Small intestine (tissue), 7 donors: ENCODE data around the gene RAPH1. TPM values are rescaled to one million over a fixed set of nuclear protein-coding genes. Genes with fewer than 3 reads are reported as not detected.
A peak's percentile ranks its signal among the peaks of the same experiment; 100 is the strongest.

Experiments
- DNase-seq, 2 donors: peaks; one replicate each; pipeline versions ENCODE4 v3.0.0 to v3.0.0-alpha.2; 2013
- FAIRE-seq: peaks from 2 replicates; lab custom pipeline; 2012; peaks lifted over from hg19 to GRCh38; lab: Jason Lieb, UNC
- H3K27ac ChIP-seq, 3 donors: one replicate each; pipeline ENCODE4 v1.5.1; 2013; ENCODE audit warnings: low read length in 2 of 3, mild to moderate bottlenecking in 2 of 3, control low read depth in 1 of 3, inconsistent platforms in 1 of 3, low read depth in 1 of 3, moderate library complexity in 1 of 3
- H3K27me3 ChIP-seq, 3 donors: one replicate each; pipeline ENCODE4 v1.6.1; 2013; ENCODE audit warnings: low read length in 3 of 3, inconsistent platforms in 1 of 3; ENCODE audit not compliant: control insufficient read depth in 3 of 3, insufficient read depth in 3 of 3
- H3K36me3 ChIP-seq, 3 donors: one replicate each; pipeline ENCODE4 v1.6.1; 2013; ENCODE audit warnings: low read length in 3 of 3, inconsistent platforms in 1 of 3, low read depth in 1 of 3, mild to moderate bottlenecking in 1 of 3, moderate library complexity in 1 of 3; ENCODE audit not compliant: control insufficient read depth in 3 of 3, insufficient read depth in 2 of 3
- H3K4me1 ChIP-seq, 3 donors: one replicate each; pipeline ENCODE4 v1.6.1; 2013; ENCODE audit warnings: low read length in 2 of 3, inconsistent platforms in 1 of 3, low read depth in 1 of 3, mild to moderate bottlenecking in 1 of 3, moderate library complexity in 1 of 3; ENCODE audit not compliant: control insufficient read depth in 3 of 3, insufficient read depth in 2 of 3
- H3K4me3 ChIP-seq, 3 donors: one replicate each; pipeline ENCODE4 v1.5.1; 2013; ENCODE audit warnings: low read length in 3 of 3, control low read depth in 1 of 3, inconsistent platforms in 1 of 3, low read depth in 1 of 3, mild to moderate bottlenecking in 1 of 3, moderate library complexity in 1 of 3
- H3K9me3 ChIP-seq, 2 donors: one replicate each; pipeline ENCODE4 v1.6.1; 2013; ENCODE audit warnings: low read depth in 1 of 2, low read length in 1 of 2; ENCODE audit not compliant: control insufficient read depth in 2 of 2, insufficient read depth in 1 of 2
- WGBS, 3 donors: extraction: QIAGEN DNeasy Blood & Tissue Kit; methylation state at CpG; one replicate each; pipeline ENCODE4 v1.1.7; 2013; 5-methylcytosine and 5-hydroxymethylcytosine counted together
- polyA plus RNA-seq, 4 donors: library from polyadenylated mRNA; stranded (reverse) in 3 of 4; unstranded in 1 of 4; fragments of 200-250 nt in 3 of 4; fragments of 120-200 nt in 1 of 4; gene quantifications; one replicate each; pipeline versions ENCODE4 v1.2.1 to v1.2.3, GENCODE V29; 2013
- donor health status: healthy with polysubstance abuse.
- donor health status: control.
- donor health status: control.
- donor health status: Bipolar disorder and iron deficiency.
- donor health status: healthy.

Gene RAPH1
- polyA plus RNA-seq, 4 donors, result 6.2 to 15.7 (median 6.8) TPM

DNA sequence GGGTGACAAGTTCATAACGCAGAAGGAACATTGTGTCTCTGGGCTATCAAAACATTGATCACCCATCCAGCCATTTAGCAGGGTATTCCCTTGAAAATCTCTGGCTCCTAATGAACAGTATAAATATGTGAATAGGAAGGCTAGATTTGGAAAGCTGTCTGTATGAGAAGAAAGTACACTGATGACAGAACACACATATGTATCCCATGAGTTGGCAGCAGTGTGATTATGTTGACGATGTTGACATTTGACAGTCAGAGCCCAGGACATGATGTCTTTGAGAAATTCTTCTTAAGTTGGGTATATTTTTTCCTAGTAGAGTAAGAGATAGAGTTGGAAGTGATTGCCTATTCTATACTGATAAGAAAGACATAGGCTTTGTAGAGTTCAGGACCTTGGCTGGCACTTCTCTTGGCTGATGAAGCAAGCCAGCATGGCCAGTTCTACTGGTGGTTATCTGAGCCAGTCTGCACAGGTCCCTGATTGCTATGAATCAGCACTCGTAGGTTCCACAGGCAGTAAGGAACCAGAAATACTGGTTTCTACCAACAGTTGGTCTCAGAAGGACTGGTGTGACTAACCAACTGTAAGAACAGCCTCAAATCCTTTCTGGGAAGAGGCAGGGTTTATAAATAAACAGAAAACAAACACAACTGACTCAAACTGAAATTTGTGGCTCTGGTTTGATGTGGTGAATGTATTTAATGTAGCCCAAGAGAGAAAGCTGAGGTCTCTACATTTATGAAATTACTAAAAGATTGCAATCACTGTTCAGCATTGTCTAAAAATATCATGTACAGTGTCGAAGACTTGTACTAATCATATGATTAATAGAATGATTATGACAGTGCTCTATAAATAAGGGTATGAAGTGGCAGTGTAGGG is 43.9 kb upstream of the RAPH1 start:
- peak; percentile 84 to 96 for DNase-seq
- FAIRE-seq, result peak; percentile 39
- no peak overlapping the region for H3K4me3 ChIP-seq
- no peaks in the 10 kb centered on the region for H3K27me3 ChIP-seq
- WGBS, 3 donors, result 24 to 48% (median 28%) methylated on average over 4 of the region's 4 CpGs
- H3K4me1 ChIP-seq, result peaks cover 2 to 25% (median 21%) of the 10 kb centered on the region in 3 donors
- no peaks in the 10 kb centered on the region for H3K36me3 ChIP-seq
- peaks cover 0 to 3% of the 10 kb centered on the region in 2 donors for H3K9me3 ChIP-seq
- H3K27ac ChIP-seq, result peak overlapping the region; percentile 33 to 91 (median 56)

DNA sequence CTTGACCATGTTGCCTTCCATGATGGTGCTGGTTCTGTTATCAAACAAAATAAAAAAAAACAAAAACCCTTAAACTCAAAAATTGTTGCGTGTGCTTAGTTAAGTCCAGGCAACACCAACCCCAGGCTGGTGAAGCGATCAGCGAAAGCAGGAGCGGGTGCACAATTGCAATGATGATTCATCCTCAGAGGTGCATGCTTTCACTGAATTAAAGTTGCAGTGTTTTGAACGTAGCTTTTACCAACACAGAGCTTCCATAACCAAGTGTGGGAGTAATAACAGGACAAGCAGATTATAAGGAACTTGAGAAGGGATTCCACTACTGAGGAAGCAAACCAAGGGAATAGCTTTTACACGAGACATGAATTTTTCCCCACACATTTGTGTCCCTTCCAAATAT is 39.7 kb upstream of the RAPH1 start:
- no peak overlapping the region for H3K27ac ChIP-seq
- peaks cover 0 to 11% (median 9%) of the 10 kb centered on the region in 3 donors for H3K4me1 ChIP-seq
- 84 to 88% (median 86%) methylated on average over 6 of the region's 6 CpGs for WGBS, 3 donors
- FAIRE-seq (no peak), DNase-seq (no peak)
- no peak overlapping the region for H3K4me3 ChIP-seq
- H3K36me3 ChIP-seq, result no peaks in the 10 kb centered on the region
- H3K9me3 ChIP-seq, result peaks cover 0 to 3% of the 10 kb centered on the region in 2 donors
- no peaks in the 10 kb centered on the region for H3K27me3 ChIP-seq

DNA sequence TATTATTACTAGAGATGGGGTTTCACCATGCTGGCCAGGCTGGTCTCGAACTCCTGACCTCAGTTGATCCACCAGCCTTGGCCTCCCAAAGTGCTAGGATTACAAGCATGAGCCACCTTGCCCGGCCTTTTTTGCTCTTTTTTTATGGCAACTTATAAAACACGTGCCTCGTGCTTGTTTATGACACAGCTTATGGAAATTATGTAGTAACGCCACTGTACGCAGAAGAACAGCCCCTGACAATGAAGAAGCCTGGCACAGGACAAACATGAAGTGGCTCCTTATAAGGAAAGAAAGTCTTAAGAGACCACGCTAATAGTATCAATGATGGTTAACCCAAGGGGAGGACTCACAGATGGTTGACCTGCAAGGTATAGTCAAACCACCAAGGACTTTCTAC is 37.2 kb upstream of the RAPH1 start:
- Histone ChIP-seq H3K9me3 (no peaks in the 10 kb centered on the region), H3K36me3 (no peaks in the 10 kb centered on the region), H3K27ac (no peak overlapping the region), H3K4me1 (no peaks in the 10 kb centered on the region), H3K27me3 (no peaks in the 10 kb centered on the region), H3K4me3 (no peak overlapping the region)
- FAIRE-seq (no peak), DNase-seq (no peak)
- WGBS, 3 donors, result 92 to 94% (median 94%) methylated on average over 7 of the region's 7 CpGs

DNA sequence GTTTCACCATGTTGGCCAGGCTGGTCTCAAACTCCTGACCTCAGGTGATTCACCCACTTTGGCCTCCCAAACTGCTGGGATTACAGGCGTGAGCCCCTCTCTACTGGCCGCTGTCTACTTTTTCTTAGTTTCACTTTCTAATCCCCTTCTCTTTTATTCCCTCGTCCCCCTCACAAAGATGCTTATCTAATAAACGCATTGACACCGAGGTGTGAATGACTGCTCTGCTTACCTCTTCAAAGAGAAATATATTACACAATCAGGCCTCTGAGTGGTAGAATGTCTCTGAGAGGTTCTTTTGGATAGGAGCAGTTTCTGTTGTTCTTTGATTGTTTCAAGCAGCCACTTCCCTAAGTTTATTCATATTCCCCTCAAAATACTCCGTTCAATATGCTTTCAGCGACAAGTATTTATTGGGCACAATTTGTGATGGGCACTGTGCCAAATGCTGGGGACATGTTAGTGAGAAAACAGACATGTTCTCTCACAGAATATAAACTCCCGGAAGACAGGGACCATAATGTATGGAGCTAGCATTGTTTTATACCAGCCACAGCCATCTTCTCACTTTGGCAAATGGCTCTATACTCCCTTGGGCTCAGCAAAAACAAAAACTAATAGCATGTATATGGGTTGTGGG is 34.7 kb upstream of the RAPH1 start:
- no peak overlapping the region for H3K4me3 ChIP-seq
- H3K27me3 ChIP-seq, result no peaks in the 10 kb centered on the region
- WGBS, 3 donors, result 24 to 44% (median 42%) methylated on average over 8 of the region's 8 CpGs
- no peak for FAIRE-seq
- H3K36me3 ChIP-seq, result no peaks in the 10 kb centered on the region
- no peaks in the 10 kb centered on the region for H3K9me3 ChIP-seq
- H3K27ac ChIP-seq, result no peak overlapping the region
- peak; percentile 33 to 54 for DNase-seq
- H3K4me1 ChIP-seq, result no peaks in the 10 kb centered on the region

DNA sequence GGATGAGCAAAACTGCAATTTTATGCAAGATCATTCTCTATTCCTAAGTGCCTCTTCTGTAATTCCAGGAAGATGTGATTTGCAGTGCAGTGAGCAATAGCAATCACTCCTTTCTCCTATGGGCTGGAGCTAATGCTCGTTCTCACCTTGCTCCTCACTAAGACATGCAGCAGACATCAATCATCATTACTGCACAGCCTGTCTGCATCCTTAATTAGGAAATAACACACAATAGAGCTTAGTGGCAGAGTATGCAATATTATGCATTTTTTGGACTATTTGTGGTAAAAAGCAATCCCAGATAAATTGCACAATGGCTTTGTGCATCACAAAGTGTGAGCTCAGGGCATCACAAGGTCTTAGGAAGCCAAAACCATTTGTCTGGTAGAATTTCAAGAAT is 32.6 kb upstream of the RAPH1 start:
- 86 to 91% (median 87%) methylated on average over 1 of the region's 1 CpG for WGBS, 3 donors
- no peak for FAIRE-seq

DNA sequence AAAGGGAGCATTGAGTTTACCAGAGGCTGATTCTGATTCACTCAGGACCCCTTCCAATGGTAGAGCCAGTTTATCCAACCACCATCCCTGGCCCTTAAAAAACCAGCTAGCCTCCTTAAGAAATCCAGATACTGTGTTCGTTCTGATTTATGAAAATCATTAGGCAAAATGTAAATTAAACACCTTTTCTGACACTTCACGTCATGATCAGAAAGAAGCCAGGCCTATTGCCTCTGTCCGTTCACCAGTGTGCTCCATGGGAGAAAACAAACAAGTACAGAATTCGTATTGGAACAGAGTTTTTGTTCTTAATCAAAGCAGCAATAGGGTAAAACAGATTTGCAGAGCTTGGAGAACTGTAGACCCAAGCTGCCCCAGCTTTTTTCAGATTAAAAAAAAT is 31.1 kb upstream of the RAPH1 start:
- no peak for FAIRE-seq
- Histone ChIP-seq H3K9me3 (no peaks in the 10 kb centered on the region), H3K4me1 (no peaks in the 10 kb centered on the region), H3K27ac (no peak overlapping the region), H3K4me3 (no peak overlapping the region), H3K27me3 (no peaks in the 10 kb centered on the region), H3K36me3 (no peaks in the 10 kb centered on the region)
- DNase-seq, result no peak
- 92 to 95% (median 93%) methylated on average over 4 of the region's 4 CpGs for WGBS, 3 donors

More for the DNA sequence above, 32.6 kb upstream of the RAPH1 start:
- DNase-seq, result no peak
- no peak overlapping the region for H3K4me3 ChIP-seq
- no peaks in the 10 kb centered on the region for H3K9me3 ChIP-seq
- H3K27me3 ChIP-seq, result no peaks in the 10 kb centered on the region
- H3K4me1 ChIP-seq, result no peaks in the 10 kb centered on the region
- H3K27ac ChIP-seq, result no peak overlapping the region
- no peaks in the 10 kb centered on the region for H3K36me3 ChIP-seq

DNA sequence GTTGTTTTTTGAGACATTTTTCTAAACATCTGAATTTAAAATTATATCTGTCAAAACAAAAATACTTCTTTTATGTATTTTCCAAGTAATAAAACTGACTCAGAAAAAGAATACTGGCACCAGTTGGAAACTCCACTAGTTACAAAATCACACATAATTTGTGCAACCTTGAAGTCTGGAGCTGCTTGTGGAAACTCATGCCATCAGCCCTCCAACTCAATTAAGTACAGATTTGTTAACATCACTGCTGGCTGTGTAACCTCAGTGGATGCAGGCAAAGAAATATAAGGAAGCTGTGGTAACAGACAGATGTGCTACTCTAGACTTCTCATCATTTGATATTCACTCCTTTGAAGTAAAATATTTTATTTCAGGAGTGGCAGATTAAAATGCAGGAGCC is 30.0 kb upstream of the RAPH1 start:
- H3K27me3 ChIP-seq, result no peaks in the 10 kb centered on the region
- H3K9me3 ChIP-seq, result no peaks in the 10 kb centered on the region
- no peaks in the 10 kb centered on the region for H3K4me1 ChIP-seq
- no peak for FAIRE-seq
- no peaks in the 10 kb centered on the region for H3K36me3 ChIP-seq
- DNase-seq, result no peak
- H3K27ac ChIP-seq, result no peak overlapping the region
- no peak overlapping the region for H3K4me3 ChIP-seq

DNA sequence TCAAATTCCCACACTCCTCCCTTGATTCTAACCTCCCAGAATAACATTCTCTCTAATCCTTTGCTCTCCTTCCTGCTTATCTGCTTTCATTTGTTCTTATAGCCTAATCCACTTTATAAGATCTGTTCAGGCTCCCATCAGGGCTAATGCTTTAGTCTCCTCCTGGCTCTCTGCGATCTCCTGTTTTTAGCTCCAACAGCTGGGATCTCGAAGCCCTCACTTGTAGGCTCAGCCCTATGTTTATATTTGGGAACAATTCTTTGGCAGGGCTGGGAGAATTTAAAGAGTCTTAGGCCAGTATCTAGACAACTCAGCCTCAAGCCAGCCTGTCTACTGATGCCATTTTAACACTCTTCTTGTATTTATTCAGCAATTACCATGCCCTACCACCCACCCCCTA is 27.2 kb upstream of the RAPH1 start:
- H3K4me3 ChIP-seq, result no peak overlapping the region
- H3K27ac ChIP-seq, result no peak overlapping the region
- FAIRE-seq, result no peak
- H3K9me3 ChIP-seq, result no peaks in the 10 kb centered on the region
- whole genome bisulfite sequencing, 3 donors, result 74 to 92% (median 84%) methylated on average over 2 of the region's 2 CpGs
- DNase-seq, result no peak
- no peaks in the 10 kb centered on the region for H3K36me3 ChIP-seq
- no peaks in the 10 kb centered on the region for H3K4me1 ChIP-seq
- no peaks in the 10 kb centered on the region for H3K27me3 ChIP-seq
